ENCODE data around the gene TRIM63. TPM values are rescaled to one million over a fixed set of nuclear protein-coding genes. Genes with fewer than 3 reads are reported as not detected.

TRIM63 gene
- total and polyA plus RNA-seq, 2 of the 8 experiments (the other 6 are each of a cell fraction or from before 2014, with no cell fraction given) = not detected

GRCh38 chr1:26025517-26025916 is 41.9 kb downstream of the TRIM63 start (continued):
- TF ChIP-seq CHD7 (IDR thresholded peaks at IDR 0.05; ENCODE audit: insufficient replicate concordance, low read length) (no peak), EGR1 (IDR thresholded peaks at IDR 0.05; ENCODE audit: borderline replicate concordance, low read depth, low read length) (no peak), FOSL1 (IDR thresholded peaks at IDR 0.05; ENCODE audit: insufficient read depth, low read depth, low read length) (no peak), SP1 (IDR thresholded peaks at IDR 0.05; ENCODE audit: low read depth, low read length) (no peak), RFX5 (IDR thresholded peaks at IDR 0.05; ENCODE audit: borderline replicate concordance, low read depth, low read length) (no peak), KDM1A (IDR thresholded peaks at IDR 0.05; ENCODE audit: borderline replicate concordance, low read length) (no peak), TAF1 (IDR thresholded peaks at IDR 0.05; ENCODE audit: low read depth, low read length) (no peak), YY1 (IDR thresholded peaks at IDR 0.05; ENCODE audit: low read depth, low read length) (no peak), KDM4A (IDR thresholded peaks at IDR 0.05; ENCODE audit: low read depth, low read length, severe bottlenecking) (no peak), EZH2 (IDR thresholded peaks at IDR 0.05; ENCODE audit: low read depth, low read length, severe bottlenecking) (no peak), HDAC2 (IDR thresholded peaks at IDR 0.05; ENCODE audit: borderline replicate concordance in 1 of 2, low read depth in 2 of 2, low read length in 2 of 2) (no peak), MAFK (IDR thresholded peaks at IDR 0.05; ENCODE audit: low read depth, low read length) (no peak)

All from H1 (cell line).